A549 treated with Mapracorat at 1 μM for 4 hours (cell line): ENCODE measurements around the gene TMPRSS9. TPM values are rescaled to one million over a fixed set of nuclear protein-coding genes. Genes with fewer than 3 reads are reported as not detected.

Experiments used
- total RNA-seq: library from RNA; stranded (reverse); fragments of 200-300 nt; extraction: Qiagen RNA extraction; gene quantifications from 5 replicates; pipeline ENCODE4 v1.2.3, GENCODE V29; 2022

TMPRSS9 gene
- total RNA-seq, result 0.04 to 0.08 TPM (median 0.05 TPM) in 3 of 5 replicates, not detected in the others

GRCh38 chr19:2359992-2360685 lies at the start of gene TMPRSS9:
TMPRSS9 (plus strand) TSS chr19:2360265; CDS start chr19:2389786, 29,521 bp downstream.

DNA sequence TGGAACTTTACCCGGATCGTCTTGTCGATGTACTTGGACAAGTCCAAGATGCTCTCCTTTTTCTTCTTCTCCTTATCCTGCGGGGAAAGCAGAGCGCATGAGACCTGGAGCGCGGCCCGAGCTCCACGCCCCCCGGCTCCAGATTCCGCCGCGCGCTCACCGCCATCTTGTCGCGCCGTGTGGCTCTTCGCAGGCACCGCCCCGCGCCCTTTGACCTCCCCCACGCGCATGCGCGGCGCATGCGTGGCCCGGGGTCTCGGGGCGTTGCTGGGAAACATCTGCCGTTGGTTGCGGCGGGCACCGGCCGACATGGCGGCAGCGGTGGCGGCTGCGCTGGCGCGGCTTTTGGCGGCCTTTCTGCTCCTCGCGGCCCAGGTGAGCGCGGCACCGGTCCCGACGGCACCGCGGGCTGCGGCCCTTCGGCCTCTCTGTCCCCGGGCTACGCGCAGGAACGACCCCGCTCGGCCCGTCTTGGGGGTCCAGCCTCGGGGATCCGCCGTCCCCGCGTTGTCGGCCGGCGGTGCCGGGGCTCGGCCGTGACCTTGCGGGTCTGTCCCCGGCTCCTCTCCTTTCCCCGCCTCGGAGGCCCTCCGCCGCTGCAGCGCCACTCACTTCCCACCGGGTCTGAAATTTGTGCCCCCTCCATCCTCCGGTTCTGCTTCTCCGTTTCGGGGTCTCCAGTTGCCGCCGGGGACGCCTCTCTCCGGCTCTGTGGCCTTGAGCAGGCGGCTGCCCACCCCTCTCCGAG lies 31.5 kb upstream of the TMPRSS9 start, which contains the start of the genes LSM7 and SPPL2B:
LSM7 (minus strand) TSS at position 186 of the 748 bp plus-strand sequence; CDS start at position 166, 20 bp downstream.
SPPL2B (plus strand) TSS at position 284 of the 748 bp plus-strand sequence; CDS start at position 310, 26 bp downstream.

DNA sequence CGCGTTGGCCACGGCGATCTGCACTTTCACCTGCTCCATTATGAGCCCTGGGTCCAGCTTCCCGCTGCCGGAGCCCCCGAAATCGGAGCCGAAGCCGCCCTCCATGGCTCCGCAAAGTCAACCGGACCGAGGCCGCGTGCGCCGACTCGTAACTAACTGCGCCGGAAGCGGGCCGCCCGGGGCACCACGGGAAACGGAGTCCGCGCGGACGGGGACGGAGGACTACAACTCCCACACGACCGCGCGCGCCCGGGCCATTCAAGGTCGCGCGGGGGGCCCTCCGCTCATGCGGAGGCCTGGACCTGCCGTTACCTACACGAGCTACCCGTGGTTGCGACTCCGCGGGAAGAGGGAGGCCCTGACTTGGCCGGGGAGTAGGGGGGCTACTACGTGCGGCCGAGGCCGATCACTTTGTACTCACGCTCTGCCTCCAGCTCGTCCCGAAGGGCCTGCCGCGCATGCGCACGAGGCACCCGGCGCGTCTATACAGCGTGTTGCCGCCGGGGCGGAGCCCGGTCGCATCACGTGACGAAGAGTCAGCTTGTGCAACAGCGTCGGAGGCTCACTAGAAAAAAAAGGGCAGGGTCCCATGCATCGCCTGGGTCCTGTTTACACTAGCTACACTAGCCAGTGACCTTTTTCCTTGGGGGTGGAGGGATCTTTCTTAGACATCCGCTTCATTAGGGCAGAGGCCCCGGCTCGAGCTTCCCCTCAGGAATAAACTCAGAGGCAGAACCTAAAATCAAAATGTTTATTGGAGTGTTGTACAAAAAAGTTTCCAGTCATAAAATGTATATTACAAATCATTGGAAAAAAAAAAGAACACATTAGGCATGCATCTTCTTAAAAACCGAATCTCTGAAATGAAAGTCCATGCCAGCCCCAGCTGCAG lies 67.6 kb downstream of the TMPRSS9 start, which contains the start of gene TIMM13:
TIMM13 (minus strand) TSS at position 158 of the 892 bp plus-strand sequence; CDS start at position 105, 53 bp downstream.

Other genes starting within 250 kb of the TMPRSS9 start
- gene AP3D1, start 208.7 kb upstream of the TMPRSS9 start, total RNA-seq, result 63.7 to 80.4 TPM (median 76.8 TPM) in 5 replicates
- 10.7 to 18.7 TPM (median 18.0 TPM) in 5 replicates for gene DOT1L, start 196.3 kb upstream of the TMPRSS9 start, total RNA-seq
- gene PLEKHJ1, start 123.9 kb upstream of the TMPRSS9 start, total RNA-seq, result 39.1 to 60.0 TPM (median 59.1 TPM) in 5 replicates
- gene SF3A2, start 123.4 kb upstream of the TMPRSS9 start, total RNA-seq, result 63.8 to 74.1 TPM (median 69.0 TPM) in 5 replicates
- 7.6 to 24.5 TPM (median 15.3 TPM) in 5 replicates for gene AMH, start 110.9 kb upstream of the TMPRSS9 start, total RNA-seq
- gene JSRP1, start 103.8 kb upstream of the TMPRSS9 start, total RNA-seq, result 0.42 to 0.86 TPM (median 0.76 TPM) in 5 replicates
- 0.08 to 0.15 TPM (median 0.11 TPM) in 3 of 5 replicates, not detected in the others for gene PEAK3, start 78.1 kb upstream of the TMPRSS9 start, total RNA-seq
- gene LINGO3, start 52.1 kb upstream of the TMPRSS9 start, total RNA-seq, result 0.07 TPM in 1 of 5 replicates, not detected in the others
- gene LSM7, start 31.7 kb upstream of the TMPRSS9 start, total RNA-seq, result 135 to 163 TPM (median 151 TPM) in 5 replicates
- 11.9 to 24.2 TPM (median 20.8 TPM) in 5 replicates for gene SPPL2B, start 31.6 kb upstream of the TMPRSS9 start, total RNA-seq
- 61.4 to 135 TPM (median 123 TPM) in 5 replicates for gene TIMM13, start 67.3 kb downstream of the TMPRSS9 start, total RNA-seq
- gene LMNB2, start 96.7 kb downstream of the TMPRSS9 start, total RNA-seq, result 58.2 to 83.9 TPM (median 78.5 TPM) in 5 replicates
- gene GADD45B, start 115.9 kb downstream of the TMPRSS9 start, total RNA-seq, result 96.2 to 118 TPM (median 108 TPM) in 5 replicates